Muscle layer of colon (tissue), 2 donors: ENCODE measurements around the gene ERI3.

Experiments used
- H3K27ac ChIP-seq: one replicate; pipeline ENCODE4 v1.7.0; 2013; ENCODE audit warnings: low read depth, mild to moderate bottlenecking, low read length, moderate library complexity
- H3K27me3 ChIP-seq, 2 donors: one replicate each; pipeline ENCODE4 v1.7.0; 2013; ENCODE audit warnings: low read length in 2 of 2, mild to moderate bottlenecking in 2 of 2; ENCODE audit not compliant: insufficient read depth in 2 of 2, control insufficient read depth in 1 of 2
- H3K36me3 ChIP-seq: one replicate; pipeline ENCODE4 v1.7.0; 2013; ENCODE audit warnings: mild to moderate bottlenecking, low read length; ENCODE audit not compliant: insufficient read depth
- H3K4me1 ChIP-seq: one replicate; pipeline ENCODE4 v1.7.0; 2013; ENCODE audit warnings: mild to moderate bottlenecking, low read length; ENCODE audit not compliant: insufficient read depth
- H3K4me3 ChIP-seq, 2 donors: one replicate each; pipeline ENCODE4 v1.7.0; 2013; ENCODE audit warnings: low read length in 2 of 2, low read depth in 1 of 2, mild to moderate bottlenecking in 1 of 2, moderate library complexity in 1 of 2
- H3K9ac ChIP-seq: one replicate; pipeline ENCODE4 v1.7.0; 2013; ENCODE audit warnings: low read length
- H3K9me3 ChIP-seq: one replicate; pipeline ENCODE4 v1.7.0; 2013; ENCODE audit warnings: mild to moderate bottlenecking, low read length
- donor health status: abdominal sarcoma.
- donor health status: Adenocarcinoma of cecum.

ERI3 gene

DNA sequence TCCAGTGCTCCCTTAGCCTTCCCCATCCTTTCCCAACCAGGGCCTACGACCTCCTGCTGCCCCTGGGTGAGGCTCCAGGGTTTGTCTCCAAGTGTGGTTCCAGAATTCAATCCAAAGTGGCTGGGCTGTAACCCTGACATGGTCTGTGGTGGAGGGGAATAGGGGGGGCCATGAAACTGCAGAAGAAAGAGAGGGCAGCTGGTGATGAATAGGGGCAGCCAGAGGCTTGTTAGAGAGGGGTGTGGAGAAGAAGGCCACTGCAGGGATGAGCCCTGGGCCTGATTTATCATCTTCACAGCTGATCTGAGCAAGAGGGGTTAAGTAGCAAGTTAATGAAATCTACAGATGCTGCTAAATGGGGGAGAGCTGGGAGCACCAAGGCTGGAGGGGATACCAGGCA lies 12.9 kb upstream of the ERI3 start:
- Histone ChIP-seq H3K27me3 (no peaks in the 10 kb centered on the region), H3K36me3 (no peaks in the 10 kb centered on the region), H3K4me3 (no peak overlapping the region), H3K9me3 (no peaks in the 10 kb centered on the region), H3K27ac (no peak overlapping the region), H3K4me1 (no peaks in the 10 kb centered on the region), H3K9ac (no peak overlapping the region)

DNA sequence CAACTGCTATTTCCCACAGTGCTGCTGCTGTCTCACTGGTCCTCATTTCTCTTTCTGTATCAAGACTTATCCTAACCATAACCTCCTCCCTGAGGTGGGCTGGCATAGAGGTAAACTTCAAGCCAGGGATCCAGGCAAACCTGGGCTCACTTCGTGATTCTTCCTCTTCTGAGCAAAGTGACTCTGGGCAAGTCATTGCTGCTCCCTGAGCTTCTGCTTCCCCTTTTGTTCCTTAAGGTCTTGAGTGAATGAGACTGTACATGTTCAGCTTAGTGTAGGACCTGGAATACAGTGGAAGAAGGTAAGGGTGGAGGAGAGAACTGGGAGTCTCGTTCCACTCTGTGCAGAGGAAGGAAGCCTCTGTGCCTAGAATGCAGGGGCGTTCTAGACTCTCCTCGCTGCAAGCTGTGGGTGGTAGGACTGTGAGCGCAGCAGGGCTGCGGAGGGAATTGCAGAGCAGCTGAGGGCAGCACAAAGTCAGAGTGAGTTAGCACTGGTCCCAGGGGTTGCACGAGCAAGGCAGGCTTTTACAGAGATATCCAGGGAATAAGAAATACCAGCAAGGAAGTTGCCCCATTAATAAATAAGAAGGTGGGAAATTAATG lies 11.4 kb upstream of the ERI3 start:
- H3K9me3 ChIP-seq = no peaks in the 10 kb centered on the region
- H3K36me3 ChIP-seq = no peaks in the 10 kb centered on the region
- no peak overlapping the region for H3K9ac ChIP-seq
- H3K27me3 ChIP-seq = no peaks in the 10 kb centered on the region
- H3K4me1 ChIP-seq = no peaks in the 10 kb centered on the region
- H3K27ac ChIP-seq = no peak overlapping the region
- H3K4me3 ChIP-seq = no peak overlapping the region

- no peak overlapping the region for H3K4me3 ChIP-seq
- no peaks in the 10 kb centered on the region for H3K36me3 ChIP-seq
- no peaks in the 10 kb centered on the region for H3K27me3 ChIP-seq
- no peaks in the 10 kb centered on the region for H3K9me3 ChIP-seq
- no peak overlapping the region for H3K9ac ChIP-seq
- no peaks in the 10 kb centered on the region for H3K4me1 ChIP-seq
- H3K27ac ChIP-seq = no peak overlapping the region
Observed at GRCh38 chr1:44361478-44361877, 6.4 kb upstream of the ERI3 start.

DNA sequence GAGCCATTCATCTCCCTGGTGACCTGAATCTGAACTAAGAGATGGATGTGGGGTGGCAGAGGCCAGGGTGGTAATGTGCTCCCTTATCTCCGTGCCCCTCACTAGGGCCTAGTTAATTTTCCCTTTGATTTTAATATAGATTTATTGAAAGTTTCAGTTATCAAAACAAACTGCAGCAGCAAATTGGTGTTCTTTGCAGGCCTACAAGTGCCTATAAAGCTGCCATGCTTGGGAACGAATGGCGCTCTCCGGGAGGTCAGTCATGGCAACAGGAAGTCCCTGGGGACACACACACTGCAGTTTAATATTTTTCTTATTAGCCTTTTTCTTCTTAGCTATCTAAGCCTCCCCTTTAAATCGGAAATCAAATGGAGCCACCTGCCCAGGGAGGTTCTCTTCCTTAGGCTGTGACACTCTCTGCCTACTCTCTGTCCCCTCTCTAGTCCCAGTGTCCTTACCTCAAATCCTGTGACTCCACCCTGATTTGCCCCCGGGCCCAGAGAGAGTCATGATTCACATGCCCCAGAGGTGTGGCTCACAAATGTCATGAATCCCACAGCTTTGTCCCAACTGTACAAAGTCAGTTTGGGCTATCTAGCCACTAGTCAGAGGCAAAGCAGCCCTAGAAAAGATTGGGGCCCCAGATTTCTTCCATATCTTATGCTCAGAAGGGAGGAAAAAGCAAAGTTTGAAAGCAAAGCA lies 4.3 kb upstream of the ERI3 start:
- peaks cover 8% of the 10 kb centered on the region for H3K4me1 ChIP-seq
- H3K36me3 ChIP-seq = no peaks in the 10 kb centered on the region
- no peak overlapping the region for H3K9ac ChIP-seq
- no peaks in the 10 kb centered on the region for H3K9me3 ChIP-seq
- no peak overlapping the region for H3K27ac ChIP-seq
- no peak overlapping the region for H3K4me3 ChIP-seq
- H3K27me3 ChIP-seq = no peaks in the 10 kb centered on the region

- Histone ChIP-seq H3K27ac (no peak overlapping the region), H3K4me1 (peaks cover 20% of the 10 kb centered on the region), H3K9me3 (no peaks in the 10 kb centered on the region), H3K36me3 (no peaks in the 10 kb centered on the region), H3K4me3 (no peak overlapping the region), H3K27me3 (no peaks in the 10 kb centered on the region), H3K9ac (no peak overlapping the region)
Observed at GRCh38 chr1:44357710-44358109, 2.7 kb upstream of the ERI3 start.

DNA sequence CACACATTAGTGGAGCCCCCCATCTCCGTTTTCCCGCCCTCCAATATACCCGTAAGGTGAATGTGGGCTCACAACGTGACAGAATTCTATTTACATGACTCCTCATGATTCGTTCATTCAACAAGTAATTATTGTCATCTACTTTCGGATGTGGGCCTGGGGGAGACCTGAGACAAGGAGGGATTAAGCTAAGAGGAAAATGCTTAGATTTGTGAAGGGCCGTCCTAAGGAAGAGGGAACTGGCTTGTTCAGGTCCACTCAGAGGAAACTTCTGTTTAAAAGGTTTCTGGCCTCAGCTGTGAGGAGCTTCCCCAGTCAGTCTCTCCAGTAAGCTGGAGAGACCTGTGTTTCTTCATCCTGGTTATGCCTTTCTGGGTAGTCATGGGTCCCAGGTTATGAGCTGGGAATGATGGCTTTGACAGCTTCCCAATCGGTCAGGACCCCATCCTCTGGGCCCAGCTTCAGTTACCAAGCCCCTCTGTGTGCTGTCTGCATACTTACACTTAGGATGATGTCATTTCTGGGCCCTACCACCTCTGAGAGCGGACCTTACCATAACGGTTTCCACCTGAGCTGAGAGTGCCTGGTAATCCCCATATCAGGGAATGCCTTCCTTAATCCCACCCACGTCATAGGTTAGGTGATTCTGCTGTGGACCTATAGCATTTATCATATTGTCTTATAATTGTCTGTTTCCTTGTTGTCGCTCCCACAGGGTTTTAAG lies 687 bp upstream of the ERI3 start:
- H3K27me3 ChIP-seq = no peaks in the 10 kb centered on the region

DNA sequence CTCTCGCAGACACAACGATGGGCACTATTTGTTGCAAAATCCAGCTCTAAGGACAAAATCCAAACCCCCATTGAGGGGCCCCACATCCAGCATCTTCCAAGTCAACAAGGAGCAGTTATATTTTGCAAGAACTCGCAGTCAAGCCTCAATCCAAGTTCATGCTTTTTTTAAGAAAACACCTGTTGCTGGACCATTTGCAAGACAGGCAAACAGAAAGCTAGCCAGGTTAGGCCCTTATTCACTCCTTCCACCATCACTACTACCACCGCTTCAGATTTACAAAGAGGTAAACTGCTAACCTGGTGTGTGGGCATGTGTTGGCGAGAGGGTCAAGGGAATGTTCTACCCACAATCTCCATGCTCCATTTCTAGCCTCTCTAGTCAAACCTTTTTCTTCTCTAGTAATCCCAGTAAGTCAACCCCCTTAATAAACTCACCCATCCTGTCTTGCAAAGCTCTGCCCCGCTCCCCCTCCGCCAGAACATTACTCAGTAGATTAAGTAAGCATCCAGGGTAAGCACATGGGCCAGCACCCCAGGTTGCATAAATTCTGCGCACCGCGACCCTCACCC lies 703 bp downstream of the ERI3 start:
- H3K27ac ChIP-seq = peak overlapping the region; percentile 76

More for the DNA sequence above, 687 bp upstream of the ERI3 start:
- peak overlapping the region in 1 of 2 donors; percentile 56 for H3K4me3 ChIP-seq
- H3K4me1 ChIP-seq = peaks cover 20% of the 10 kb centered on the region
- no peak overlapping the region for H3K9ac ChIP-seq
- no peak overlapping the region for H3K27ac ChIP-seq
- H3K36me3 ChIP-seq = no peaks in the 10 kb centered on the region
- no peaks in the 10 kb centered on the region for H3K9me3 ChIP-seq

GRCh38 chr1:44353604-44354003 lies 1.5 kb downstream of the ERI3 start:
- no peaks in the 10 kb centered on the region for H3K36me3 ChIP-seq
- H3K9me3 ChIP-seq = no peaks in the 10 kb centered on the region
- H3K4me3 ChIP-seq = peak overlapping the region in 1 of 2 donors; percentile 69
- no peak overlapping the region for H3K9ac ChIP-seq
- no peaks in the 10 kb centered on the region for H3K27me3 ChIP-seq
- peaks cover 20% of the 10 kb centered on the region for H3K4me1 ChIP-seq
- H3K27ac ChIP-seq = no peak overlapping the region

More for the DNA sequence above, 703 bp downstream of the ERI3 start:
- H3K27me3 ChIP-seq = no peaks in the 10 kb centered on the region
- H3K36me3 ChIP-seq = no peaks in the 10 kb centered on the region
- H3K4me3 ChIP-seq = peak overlapping the region; percentile 69 to 80
- peaks cover 20% of the 10 kb centered on the region for H3K4me1 ChIP-seq
- H3K9me3 ChIP-seq = no peaks in the 10 kb centered on the region
- peak overlapping the region; percentile 42 for H3K9ac ChIP-seq

- peaks cover 20% of the 10 kb centered on the region for H3K4me1 ChIP-seq
- H3K9me3 ChIP-seq = no peaks in the 10 kb centered on the region
- no peak overlapping the region for H3K4me3 ChIP-seq
- no peaks in the 10 kb centered on the region for H3K27me3 ChIP-seq
- H3K27ac ChIP-seq = no peak overlapping the region
- H3K9ac ChIP-seq = no peak overlapping the region
- H3K36me3 ChIP-seq = no peaks in the 10 kb centered on the region
Observed at GRCh38 chr1:44351289-44351688, 3.8 kb downstream of the ERI3 start.

GRCh38 chr1:44348061-44348485 lies 7.0 kb downstream of the ERI3 start:
- Histone ChIP-seq H3K4me3 (no peak overlapping the region), H3K9ac (no peak overlapping the region), H3K27ac (no peak overlapping the region)

DNA sequence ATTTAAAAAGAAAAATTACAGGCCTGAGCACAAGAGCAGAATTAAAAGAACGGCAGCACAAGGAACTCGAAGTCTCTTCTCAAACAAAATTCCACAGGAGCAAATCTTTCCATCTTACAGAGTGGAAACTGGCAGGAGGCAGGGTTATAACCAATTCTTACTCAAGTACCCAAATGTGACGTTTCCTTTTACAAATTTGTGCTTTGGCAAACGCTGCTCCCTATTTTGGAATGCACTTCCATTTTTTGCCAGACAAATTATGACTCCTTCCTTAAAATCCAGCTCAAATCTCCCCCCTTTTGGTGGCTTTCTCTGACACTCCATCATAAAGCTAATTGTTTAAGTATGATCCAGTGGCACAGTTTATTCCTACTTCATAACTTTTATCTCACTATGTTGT lies 7.8 kb downstream of the ERI3 start:
- no peaks in the 10 kb centered on the region for H3K4me1 ChIP-seq
- no peaks in the 10 kb centered on the region for H3K36me3 ChIP-seq
- no peaks in the 10 kb centered on the region for H3K9me3 ChIP-seq
- H3K4me3 ChIP-seq = no peak overlapping the region
- no peaks in the 10 kb centered on the region for H3K27me3 ChIP-seq
- H3K27ac ChIP-seq = no peak overlapping the region
- H3K9ac ChIP-seq = no peak overlapping the region

More at GRCh38 chr1:44348061-44348485, 7.0 kb downstream of the ERI3 start:
- Histone ChIP-seq H3K4me1 (no peaks in the 10 kb centered on the region), H3K9me3 (no peaks in the 10 kb centered on the region), H3K36me3 (no peaks in the 10 kb centered on the region), H3K27me3 (no peaks in the 10 kb centered on the region)
